H1 (cell line): ENCODE results near the gene MAST2. TPM values are rescaled to one million over a fixed set of nuclear protein-coding genes. Genes with fewer than 3 reads are reported as not detected.

Experiments
- CTCF ChIA-PET: fragments of 300-600 bp; sonication (Branson Sonifier 250); formaldehyde crosslinking; loops from one replicate; lab custom pipeline; 2021; ENCODE audit not compliant: partially characterized antibody; lab: Charles Lee
- POLR2A ChIA-PET: fragments of 300-600 bp; sonication (Branson Sonifier 250); formaldehyde crosslinking; loops from one replicate; lab custom pipeline; 2021; ENCODE audit warnings: inconsistent platforms; ENCODE audit not compliant: partially characterized antibody; lab: Charles Lee
- DNase-seq, 2 experiments: peaks; one replicate each; pipeline versions ENCODE4 v3.0.0 to v3.0.0-alpha.2; 2010 to 2022; ENCODE audit warnings: low spot score in 2 of 2, low read depth in 1 of 2, mixed read lengths in 1 of 2
- FAIRE-seq: peaks from 2 replicates; lab custom pipeline; 2011; peaks lifted over from hg19 to GRCh38; lab: Jason Lieb, UNC
- H2AFZ ChIP-seq: 2 replicates; pipeline ENCODE4 v1.8.1; 2012; ENCODE audit warnings: low read length, inconsistent platforms
- H2AK5ac ChIP-seq: 2 replicates; pipeline ENCODE4 v1.6.1; 2013; ENCODE audit warnings: low read depth, low read length
- H2BK120ac ChIP-seq: replicated peaks from 2 replicates; pipeline ENCODE3; 2013; ENCODE audit warnings: low read depth, low read length, inconsistent platforms
- H2BK12ac ChIP-seq: 2 replicates; pipeline ENCODE4 v1.6.1; 2013; ENCODE audit warnings: low read depth, low read length
- H2BK15ac ChIP-seq: 2 replicates; pipeline ENCODE4 v1.6.1; 2013; ENCODE audit warnings: low read length
- H2BK20ac ChIP-seq: 2 replicates; pipeline ENCODE4 v1.6.1; 2013; ENCODE audit warnings: low read length
- H2BK5ac ChIP-seq: 2 replicates; pipeline ENCODE4 v1.6.1; 2013; ENCODE audit warnings: low read depth, low read length
- H3K14ac ChIP-seq: 2 replicates; pipeline ENCODE4 v1.6.1; 2013; ENCODE audit warnings: inconsistent platforms; ENCODE audit not compliant: insufficient read length
- H3K18ac ChIP-seq: 2 replicates; pipeline ENCODE4 v1.6.1; 2013; ENCODE audit warnings: low read length; ENCODE audit errors: extremely low read depth
- H3K23ac ChIP-seq: 2 replicates; pipeline ENCODE4 v1.6.1; 2013; ENCODE audit warnings: inconsistent platforms; ENCODE audit not compliant: insufficient read length
- H3K23me2 ChIP-seq: 2 replicates; pipeline ENCODE4 v1.6.1; 2013; ENCODE audit warnings: low read depth, low read length
- H3K27ac ChIP-seq: 2 replicates; pipeline ENCODE4 v1.6.1; 2011; ENCODE audit warnings: low read depth, low read length, inconsistent platforms
- H3K27me3 ChIP-seq, 4 experiments: replicated peaks in 1 of 4; 1 replicate in 1 of 4; 2 replicates in 3 of 4; pipeline versions ENCODE4 v1.6.1 to v1.8.1; 2011 to 2013; ENCODE audit warnings: low read length in 3 of 4, mild to moderate bottlenecking in 3 of 4, inconsistent platforms in 2 of 4, mixed read lengths in 2 of 4, moderate library complexity in 1 of 4; ENCODE audit not compliant: control insufficient read depth in 3 of 4, insufficient read depth in 3 of 4; ENCODE audit errors: extremely low read depth in 1 of 4
- H3K36me3 ChIP-seq, 4 experiments: 2 replicates each; pipeline versions ENCODE4 v1.6.1 to v1.8.1; 2011 to 2013; ENCODE audit warnings: mild to moderate bottlenecking in 4 of 4, low read length in 3 of 4, moderate library complexity in 2 of 4, control low read depth in 1 of 4, inconsistent platforms in 1 of 4; ENCODE audit not compliant: insufficient read depth in 4 of 4, control insufficient read depth in 2 of 4
- H3K4ac ChIP-seq: replicated peaks from 2 replicates; pipeline ENCODE3; 2013; ENCODE audit warnings: low read length, low read depth, mixed read lengths, inconsistent platforms; ENCODE audit not compliant: insufficient read length
- H3K4me1 ChIP-seq, 4 experiments: replicated peaks in 1 of 4; 1 replicate in 1 of 4; 2 replicates in 3 of 4; pipeline versions ENCODE4 v1.6.1 to v1.8.1; 2011 to 2013; ENCODE audit warnings: low read length in 3 of 4, inconsistent platforms in 2 of 4, mixed read lengths in 1 of 4; ENCODE audit not compliant: insufficient read depth in 4 of 4, control insufficient read depth in 3 of 4
- H3K4me2 ChIP-seq, 2 experiments: 2 replicates each; pipeline versions ENCODE4 v1.6.1 to v1.8.1; 2011 to 2013; ENCODE audit warnings: low read depth in 2 of 2, low read length in 2 of 2, control low read depth in 1 of 2, inconsistent platforms in 1 of 2, mild to moderate bottlenecking in 1 of 2; ENCODE audit not compliant: insufficient read depth in 1 of 2
- H3K4me3 ChIP-seq, 4 experiments: fragments of 200-600, 300-600 bp in 1 of 4; sonication (generic), shearing (Covaris generic), sonication (Bioruptor Twin) in 1 of 4; 2 replicates each; pipeline versions ENCODE4 v1.5.1 to v1.8.1; 2011 to 2016; ENCODE audit warnings: low read length in 4 of 4, low read depth in 3 of 4, control low read depth in 2 of 4, inconsistent platforms in 2 of 4, mild to moderate bottlenecking in 2 of 4, mixed read lengths in 1 of 4, moderate library complexity in 1 of 4; ENCODE audit not compliant: insufficient read depth in 2 of 4; ENCODE audit errors: extremely low read depth in 1 of 4
- H3K56ac ChIP-seq: replicated peaks from 2 replicates; pipeline ENCODE3; 2013; ENCODE audit warnings: low read depth, mild to moderate bottlenecking, mixed read lengths, low read length, inconsistent platforms; ENCODE audit not compliant: insufficient read length
- H3K79me1 ChIP-seq: 2 replicates; pipeline ENCODE4 v1.6.1; 2013; ENCODE audit warnings: low read depth, low read length, control low read depth
- H3K79me2 ChIP-seq, 2 experiments: 2 replicates each; pipeline versions ENCODE4 v1.6.1 to v1.8.1; 2012 to 2013; ENCODE audit warnings: low read length in 2 of 2, mild to moderate bottlenecking in 2 of 2, inconsistent platforms in 1 of 2; ENCODE audit not compliant: insufficient read depth in 2 of 2, control insufficient read depth in 1 of 2
- H3K9ac ChIP-seq, 4 experiments: replicated peaks in 1 of 4; 1 replicate in 1 of 4; 2 replicates in 3 of 4; pipeline versions ENCODE4 v1.6.1 to v1.8.1; 2011 to 2013; ENCODE audit warnings: low read depth in 3 of 4, low read length in 3 of 4, control low read depth in 2 of 4, mild to moderate bottlenecking in 2 of 4, moderate library complexity in 2 of 4, inconsistent platforms in 1 of 4; ENCODE audit errors: extremely low read depth in 1 of 4
- H3K9me3 ChIP-seq, 2 experiments: 2 replicates each; pipeline versions ENCODE4 v1.6.1 to v1.8.1; 2012 to 2013; ENCODE audit warnings: mild to moderate bottlenecking in 2 of 2, moderate library complexity in 2 of 2, control low read depth in 1 of 2, inconsistent platforms in 1 of 2, low read depth in 1 of 2, low read length in 1 of 2, mixed read lengths in 1 of 2; ENCODE audit not compliant: insufficient read depth in 2 of 2
- H4K20me1 ChIP-seq, 2 experiments: replicated peaks in 1 of 2; 2 replicates each; pipeline versions ENCODE3 to v1.8.1; 2011 to 2013; ENCODE audit warnings: inconsistent platforms in 2 of 2, low read length in 2 of 2, mild to moderate bottlenecking in 1 of 2; ENCODE audit not compliant: insufficient read depth in 2 of 2, control insufficient read depth in 1 of 2
- H4K5ac ChIP-seq: 2 replicates; pipeline ENCODE4 v1.6.1; 2013; ENCODE audit warnings: low read length, low read depth, mixed read lengths, inconsistent platforms; ENCODE audit not compliant: insufficient read length
- H4K8ac ChIP-seq: 2 replicates; pipeline ENCODE4 v1.8.0; 2013; ENCODE audit warnings: mild to moderate bottlenecking, moderate library complexity, low read length, inconsistent platforms; ENCODE audit not compliant: insufficient read depth; ENCODE audit errors: extremely low read depth
- H4K91ac ChIP-seq: replicated peaks from 2 replicates; pipeline ENCODE3; 2013; ENCODE audit warnings: low read length, mixed read lengths, inconsistent platforms; ENCODE audit not compliant: insufficient read length
- EZH2 ChIP-seq: fragments of 200-600 bp; sonication (generic); IDR thresholded peaks from 2 replicates; pipeline ENCODE4 v1.7.1; 2012; ENCODE audit warnings: low read depth, mild to moderate bottlenecking, moderate library complexity, low read length, inconsistent platforms; ENCODE audit not compliant: severe bottlenecking
- SIN3A ChIP-seq, 2 experiments: IDR thresholded peaks in 1 of 2; conservative IDR thresholded peaks in 1 of 2; 2 replicates each; pipeline ENCODE4 v1.6.1; 2011 to 2012; ENCODE audit warnings: low read length in 2 of 2, improper control_type of control experiment in 1 of 2, low read depth in 1 of 2, mild to moderate bottlenecking in 1 of 2
- ZNF274 ChIP-seq: IDR thresholded peaks from 2 replicates; pipeline ENCODE4 v1.7.0; 2012; ENCODE audit warnings: low read length, borderline replicate concordance; ENCODE audit errors: extremely low read depth
- WGBS, 2 experiments: shearing (Covaris generic) in 1 of 2; methylation state at CpG; one replicate each; pipeline versions ENCODE4 v1.1.6 to v1.1.7; 2013 to 2015; ENCODE audit warnings: low lambda C conversion rate in 2 of 2, mixed read lengths in 2 of 2, inconsistent platforms in 1 of 2, low coverage in 1 of 2, missing lambda C conversion rate in 1 of 2; ENCODE audit not compliant: insufficient replicate concordance in 2 of 2, insufficient coverage in 1 of 2, insufficient read length in 1 of 2; ENCODE audit errors: extremely low coverage in 1 of 2, missing lambda C conversion rate in 1 of 2; 5-methylcytosine and 5-hydroxymethylcytosine counted together
- polyA plus RNA-seq, 7 experiments: library from polyadenylated mRNA; depleted of rRNA in 3 of 7; stranded (reverse) in 5 of 7; unstranded in 2 of 7; fragments of >200 nt in 5 of 7; fragments of 200-250 nt in 2 of 7; gene quantifications; 1 replicate in 5 of 7; 2 replicates in 1 of 7; 4 replicates in 1 of 7; pipeline versions ENCODE4 v1.2.1 to v1.2.3, GENCODE V29; 2011 to 2013; ENCODE audit warnings: missing spikeins in 2 of 7, mixed read lengths in 2 of 7
- total RNA-seq: library from RNA; stranded (reverse); fragmentation: NEBNext Ultra II Directional; extraction: Animal tissue kit (Norgen Biotek cat#: 25700); gene quantifications from 2 replicates; pipeline ENCODE4 v1.2.1, GENCODE V29; 2021

The MAST2 gene
- total and polyA plus RNA-seq, 2 of the 8 experiments (the other 6 are each of a cell fraction or from before 2014, with no cell fraction given): 20.5 to 35.4 TPM

DNA sequence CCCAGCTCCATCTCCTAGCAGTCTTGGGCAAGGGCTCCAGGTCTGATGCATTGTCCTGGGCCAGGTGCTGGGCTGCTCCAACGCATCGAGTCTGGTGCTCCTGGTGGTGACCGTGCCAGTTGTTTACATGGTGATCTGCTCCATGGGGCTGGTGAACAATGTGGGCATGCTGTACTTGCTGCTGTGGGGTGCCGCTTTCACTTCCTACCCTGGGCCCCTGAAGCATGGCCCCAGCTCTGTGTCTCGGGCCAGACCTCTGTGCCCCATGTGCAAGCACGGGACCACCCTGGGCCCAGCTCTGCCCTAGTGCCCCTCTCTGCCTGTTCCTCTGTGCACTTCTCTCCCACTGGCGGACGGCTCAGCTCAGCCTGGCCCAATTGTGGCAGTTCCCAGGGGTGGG lies 119.4 kb downstream of the MAST2 start:
- Histone ChIP-seq H3K4me1 (peaks cover 0 to 20% (median 15%) of the 10 kb centered on the region in 4 experiments), H3K18ac (no peak overlapping the region), H3K27ac (no peak overlapping the region), H2AFZ (no peak overlapping the region), H2BK5ac (no peak overlapping the region; the same call in 1 of the 2 replicates), H3K79me1 (no peaks in the 10 kb centered on the region), H3K9ac (no peak overlapping the region), H4K8ac (peak overlapping the region; percentile 26), H3K79me2 (peaks cover 0 to 6% of the 10 kb centered on the region in 2 experiments; a peak in 3 of 4 replicates), H3K27me3 (no peaks in the 10 kb centered on the region), H2BK120ac (peak overlapping the region; percentile 48), H3K56ac (no peak overlapping the region), H4K5ac (no peak overlapping the region), H3K14ac (no peak overlapping the region), H3K9me3 (no peaks in the 10 kb centered on the region; a peak in 1 of 4 replicates), H2AK5ac (no peak overlapping the region), H3K23me2 (no peaks in the 10 kb centered on the region), H3K23ac (no peak overlapping the region), H2BK20ac (0 out of 2 replicates have a peak overlapping the region, but pooled peaks have one; percentile 73), H3K36me3 (no peaks in the 10 kb centered on the region), H3K4me3 (no peak overlapping the region), H4K91ac (peak overlapping the region; percentile 28), H3K4ac (no peak overlapping the region), H2BK12ac (peak overlapping the region; percentile 75; the same call in 1 of the 2 replicates), H4K20me1 (no peaks in the 10 kb centered on the region), H2BK15ac (peak overlapping the region; percentile 82; the same call in 1 of the 2 replicates), H3K4me2 (no peak overlapping the region)
- POLR2A ChIA-PET: interaction anchor here (0.8 to 1.8 kb wide), 2 partner anchors 9 to 401 kb away, joined by 4 to 5 read pairs; partner anchors contain the start of gene PRDX1
- no peak for FAIRE-seq
- no peak for TF ChIP-seq SIN3A (conservative IDR thresholded peaks at IDR 0.05 in 1 of 2, IDR thresholded peaks at IDR 0.05 in 1 of 2; ENCODE audit: low read depth in 1 of 2, low read length in 2 of 2)
- TF ChIP-seq ZNF274: no peak
- TF ChIP-seq EZH2: no peak
- DNase-seq: no peak
- CTCF ChIA-PET: interaction anchor here (1.2 to 1.6 kb wide), 3 partner anchors 36 to 75 kb away, joined by 3 to 5 read pairs (median 4); no protein-coding TSS in a partner anchor
- WGBS, 2 experiments: 91% methylated on average over 8 of the region's 8 CpGs; no CpG with 5 or more reads in 1 of the 2 experiments
